Upper lobe of left lung (tissue), 6 donors: ENCODE data around the gene IFITM5. TPM values are rescaled to one million over a fixed set of nuclear protein-coding genes. Genes with fewer than 3 reads are reported as not detected.
"Not testable (repeated sequence)": the region's sequence is repeated elsewhere in the genome, so short reads cannot be mapped to it uniquely, and the experiment has no call there.

ENCODE experiments used
- ATAC-seq, 2 donors: fragments of 200-7000 bp; cut with Tn5 transposase; one replicate each; pipeline ENCODE4 v1.9.1; 2022; ENCODE audit warnings: mild to moderate bottlenecking in 2 of 2, moderate library complexity in 2 of 2; ENCODE audit not compliant: low FRiP score in 2 of 2
- DNase-seq, 2 donors: peaks; one replicate each; pipeline ENCODE4 v3.0.0-alpha.2; 2019 to 2020
- H3K27ac ChIP-seq, 4 donors: fragments of 200-600 bp; sonication (generic); one replicate each; pipeline ENCODE4 v1.5.1; 2016 to 2019
- H3K27me3 ChIP-seq, 4 donors: fragments of 200-600 bp; sonication (generic); one replicate each; pipeline ENCODE4 v1.5.1; 2017 to 2019
- H3K36me3 ChIP-seq, 4 donors: fragments of 200-600 bp; sonication (generic); one replicate each; pipeline ENCODE4 v1.5.1; 2016 to 2019
- H3K4me1 ChIP-seq, 4 donors: fragments of 200-600 bp; sonication (generic); one replicate each; pipeline ENCODE4 v1.5.1; 2018 to 2019
- H3K4me3 ChIP-seq, 4 donors: fragments of 200-600 bp; sonication (generic); one replicate each; pipeline ENCODE4 v1.5.1; 2017 to 2019; ENCODE audit warnings: mild to moderate bottlenecking in 2 of 4, moderate library complexity in 1 of 4
- H3K9me3 ChIP-seq, 4 donors: fragments of 200-600 bp; sonication (generic); one replicate each; pipeline ENCODE4 v1.5.1; 2018 to 2019
- CTCF ChIP-seq, 6 experiments: fragments of 450-650 bp in 4 of 6; fragments of 200-600 bp in 2 of 6; sonication (generic) in 2 of 6; IDR thresholded peaks; one replicate each; pipeline ENCODE4 v1.5.1; 2016 to 2019; ENCODE audit warnings: antibody characterized with exemption in 6 of 6
- EP300 ChIP-seq, 4 donors: sonication (generic); formaldehyde crosslinking; IDR thresholded peaks; one replicate each; pipeline ENCODE4 v1.5.1; 2017; ENCODE audit warnings: antibody characterized with exemption in 4 of 4, control low read depth in 2 of 4
- POLR2A ChIP-seq, 4 donors: fragments of 450-650 bp; IDR thresholded peaks; one replicate each; pipeline ENCODE4 v1.5.1; 2016 to 2017; ENCODE audit warnings: antibody characterized with exemption in 4 of 4, mild to moderate bottlenecking in 2 of 4
- POLR2AphosphoS5 ChIP-seq, 2 donors: sonication (generic); formaldehyde crosslinking; IDR thresholded peaks; one replicate each; pipeline ENCODE4 v1.5.1; 2017; ENCODE audit warnings: antibody characterized with exemption in 2 of 2
- WGBS, 2 donors: methylation state at CpG; one replicate each; pipeline ENCODE4 v1.1.5; 2017 to 2018; 5-methylcytosine and 5-hydroxymethylcytosine counted together
- total RNA-seq, 6 donors: library from RNA; depleted of rRNA in 4 of 6; stranded (reverse); fragments of >200 nt in 4 of 6; gene quantifications; one replicate each; pipeline versions ENCODE4 v1.1.0 to v1.2.1, GENCODE V29; 2016 to 2021
- donor health status: DM: no; HTN: no; CAD: no; lungs with moderate emphysema.
- donor health status: DM: no; HTN: yes; CAD: no; lungs with severe emphysema.

The IFITM5 gene
- total RNA-seq, 6 donors from 2014 or later = not detected

- no peak for DNase-seq
- no peak overlapping the region for H3K4me3 ChIP-seq
- peak in 1 of 2 donors; percentile 73 for ATAC-seq
- 66 to 71% methylated on average over 25 of the region's 25 CpGs for whole genome bisulfite sequencing, 2 donors
- no peaks in the 10 kb centered on the region for H3K36me3 ChIP-seq
- TF ChIP-seq CTCF (IDR thresholded peaks at IDR 0.05) = no peak
- no peak for TF ChIP-seq POLR2AphosphoS5 (IDR thresholded peaks at IDR 0.05)
- no peak for TF ChIP-seq POLR2A (IDR thresholded peaks at IDR 0.05)
- TF ChIP-seq EP300 (IDR thresholded peaks at IDR 0.05) = no peak
- H3K4me1 ChIP-seq = peaks cover 12 to 16% (median 14%) of the 10 kb centered on the region in 4 donors
- no peaks in the 10 kb centered on the region for H3K27me3 ChIP-seq
- no peaks in the 10 kb centered on the region for H3K9me3 ChIP-seq
- H3K27ac ChIP-seq = no peak overlapping the region
These were observed 35.1 kb upstream of the IFITM5 start for GRCh38 chr11:334264-334994.

GRCh38 chr11:333616-334263 is 34.4 kb upstream of the IFITM5 start:
- H3K27me3 ChIP-seq, H3K36me3 ChIP-seq, H3K27ac ChIP-seq, DNase-seq, ATAC-seq, H3K4me3 ChIP-seq, H3K9me3 ChIP-seq: not testable (repeated sequence)
- 87 to 91% methylated on average over 17 of the region's 17 CpGs for WGBS, 2 donors
- H3K4me1 ChIP-seq = peaks cover 12 to 16% (median 14%) of the 10 kb centered on the region in 4 donors

GRCh38 chr11:332651-333480 is 33.5 kb upstream of the IFITM5 start:
- H3K4me1 ChIP-seq = peaks cover 14 to 21% (median 18%) of the 10 kb centered on the region in 4 donors
- no peaks in the 10 kb centered on the region for H3K27me3 ChIP-seq
- H3K27ac ChIP-seq = no peak overlapping the region
- ATAC-seq = no peak
- no peak for TF ChIP-seq CTCF (IDR thresholded peaks at IDR 0.05)
- no peak for TF ChIP-seq POLR2AphosphoS5 (IDR thresholded peaks at IDR 0.05)
- no peak for TF ChIP-seq EP300 (IDR thresholded peaks at IDR 0.05)
- TF ChIP-seq POLR2A (IDR thresholded peaks at IDR 0.05) = no peak
- 78 to 93% methylated on average over 20 to 23 of the region's 23 CpGs for WGBS, 2 donors
- H3K36me3 ChIP-seq = no peaks in the 10 kb centered on the region
- H3K9me3 ChIP-seq = no peaks in the 10 kb centered on the region
- DNase-seq = no peak
- no peak overlapping the region for H3K4me3 ChIP-seq

- no peaks in the 10 kb centered on the region for H3K9me3 ChIP-seq
- TF ChIP-seq EP300 (IDR thresholded peaks at IDR 0.05) = no peak
- TF ChIP-seq CTCF (IDR thresholded peaks at IDR 0.05) = no peak
- TF ChIP-seq POLR2AphosphoS5 (IDR thresholded peaks at IDR 0.05) = no peak
- no peak for TF ChIP-seq POLR2A (IDR thresholded peaks at IDR 0.05)
- ATAC-seq (no peak), DNase-seq (no peak)
- H3K27me3 ChIP-seq = no peaks in the 10 kb centered on the region
- no peak overlapping the region for H3K4me3 ChIP-seq
- no peaks in the 10 kb centered on the region for H3K36me3 ChIP-seq
- 78 to 87% methylated on average over 14 to 19 of the region's 19 CpGs for WGBS, 2 donors
- H3K4me1 ChIP-seq = peaks cover 22 to 30% (median 29%) of the 10 kb centered on the region in 4 donors
- no peak overlapping the region for H3K27ac ChIP-seq
These were observed 32.2 kb upstream of the IFITM5 start for GRCh38 chr11:331358-332060.
